Subcutaneous adipose tissue (tissue), 4 donors: Measurements from ENCODE around the gene UBR2. TPM values are rescaled to one million over a fixed set of nuclear protein-coding genes. Genes with fewer than 3 reads are reported as not detected.

Experiments
- CTCF ChIP-seq: fragments of 450-650 bp; IDR thresholded peaks from one replicate; pipeline ENCODE4 v1.5.1; 2016; ENCODE audit warnings: low read depth, mild to moderate bottlenecking, control low read depth, antibody characterized with exemption, moderate library complexity
- total RNA-seq, 4 donors: library from RNA; depleted of rRNA; stranded (reverse); fragments of >200 nt; gene quantifications; one replicate each; pipeline ENCODE4 v1.1.0, GENCODE V29; 2016

The UBR2 gene
- total RNA-seq, 4 donors from 2014 or later = 29.9 to 38.8 (median 36.4) TPM

- TF ChIP-seq CTCF = no peak
These were observed 158.7 kb downstream of the UBR2 start, which contains the start of gene PRPH2 for GRCh38 chr6:42722497-42722896. Gene PRPH2, minus strand, starts transcription at chr6:42722597. Its CDS starts 263 bp downstream, at chr6:42722334.

GRCh38 chr6:42724825-42725224, 161.0 kb downstream of the UBR2 start:
- no peak for TF ChIP-seq CTCF

- no peak for TF ChIP-seq CTCF
These were observed 162.2 kb downstream of the UBR2 start for GRCh38 chr6:42726026-42726425.

GRCh38 chr6:42726485-42727086, 162.8 kb downstream of the UBR2 start:
- TF ChIP-seq CTCF = no peak

- TF ChIP-seq CTCF = no peak
These were observed 163.3 kb downstream of the UBR2 start for GRCh38 chr6:42727087-42727611.

- no peak for TF ChIP-seq CTCF
These were observed 163.8 kb downstream of the UBR2 start for GRCh38 chr6:42727627-42728026.

GRCh38 chr6:42729731-42730130, 165.9 kb downstream of the UBR2 start:
- TF ChIP-seq CTCF = no peak
